ENCODE data around the gene IFNA10. TPM values are rescaled to one million over a fixed set of nuclear protein-coding genes. Genes with fewer than 3 reads are reported as not detected.

Gene IFNA10
- total and polyA plus RNA-seq, 2 of the 13 experiments (the other 11 are each of a cell fraction or from before 2014, with no cell fraction given): not detected

- ChIA-PET CTCF (ENCODE audit: low intra/inter-chr PET ratio, low total read pairs) (no interaction called here), POLR2A (no interaction called here)
- intact Hi-C loops (cut with micrococcal nuclease; ENCODE audit: unreplicated experiment) (loop anchor here (5.0 kb wide), 1 partner anchor 146 kb away; no protein-coding TSS in a partner anchor), in situ Hi-C loops (cut with HindIII; ENCODE audit: extremely low pct_ligation_motif_present, low pct_unique_long_range_greater_than_20kb) (no loop called here)
- BruUV-seq (replicated peaks): no TSS peak
- Histone ChIP-seq H3K9ac (ENCODE audit: insufficient read depth, low read depth, low read length) (no peak overlapping the region), H3K27me3 (ENCODE audit: control insufficient read depth in 1 of 2, insufficient read depth in 2 of 2, low read length in 2 of 2) (no peaks in the 10 kb centered on the region), H2AFZ (ENCODE audit: low read length) (peak overlapping the region; percentile 15), H3K27ac (ENCODE audit: extremely low read length, insufficient read depth, low read length) (no peak overlapping the region), H3K79me2 (ENCODE audit: insufficient read depth, low read length) (no peaks in the 10 kb centered on the region), H3K4me3 (replicated peaks in 1 of 3; ENCODE audit: insufficient read depth in 1 of 3, low read depth in 2 of 3, low read length in 3 of 3) (no peak overlapping the region), H3K4me2 (ENCODE audit: low read depth, low read length) (no peak overlapping the region), H3K9me3 (ENCODE audit: low read length) (no peaks in the 10 kb centered on the region), H3K36me3 (replicated peaks in 1 of 2; ENCODE audit: control insufficient read depth in 1 of 2, insufficient read depth in 2 of 2, low read length in 2 of 2) (no peaks in the 10 kb centered on the region), H4K20me1 (ENCODE audit: insufficient read depth, low read length) (no peaks in the 10 kb centered on the region), H3K4me1 (ENCODE audit: insufficient read depth, low read length) (peaks cover 8% of the 10 kb centered on the region)
- FAIRE-seq (no peak), ATAC-seq (peak; percentile 79), DNase-seq (ENCODE audit: low spot score) (peak; percentile 42)
- TF ChIP-seq NR2F6 (IDR thresholded peaks at IDR 0.05): peak; percentile 47; the same call in 1 of the 2 replicates
- peak; percentile 26; the same call in 1 of the 2 replicates for TF ChIP-seq NR2F6 (CRISPR knock-in tag; IDR thresholded peaks at IDR 0.05)
- no peak for TF ChIP-seq DBP (CRISPR knock-in tag; IDR thresholded peaks at IDR 0.05; ENCODE audit: not compliant biosample characterization)
- 0% methylated on average over 4 of the region's 4 CpGs for WGBS (ENCODE audit: low lambda C conversion rate)
These were observed 44.7 kb upstream of the IFNA10 start for GRCh38 chr9:21251638-21252037.

DNA sequence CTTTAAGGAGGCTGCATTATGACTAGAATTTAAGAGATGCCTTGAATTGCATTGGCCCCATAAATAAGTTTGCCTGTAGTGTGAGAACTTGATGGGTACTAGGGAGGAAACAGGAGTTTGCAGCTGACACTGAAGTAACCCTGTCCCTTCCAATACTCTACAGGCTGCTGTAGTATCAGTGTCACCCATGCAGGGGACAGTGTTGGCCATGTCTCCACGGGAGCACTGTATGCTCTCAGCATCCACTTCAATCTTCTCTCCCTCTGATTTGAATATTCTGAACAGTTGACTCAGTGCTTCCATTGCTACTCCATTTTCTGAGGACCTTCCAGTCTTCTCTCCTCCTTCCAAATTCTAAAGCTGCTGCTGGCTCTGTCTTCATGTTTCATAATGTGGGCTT is 44.2 kb upstream of the IFNA10 start:
- Histone ChIP-seq H3K4me3 (replicated peaks in 1 of 3; ENCODE audit: insufficient read depth in 1 of 3, low read depth in 2 of 3, low read length in 3 of 3) (no peak overlapping the region), H2AFZ (ENCODE audit: low read length) (peak overlapping the region; percentile 15), H3K4me1 (ENCODE audit: insufficient read depth, low read length) (peaks cover 8% of the 10 kb centered on the region), H3K9me3 (ENCODE audit: low read length) (no peaks in the 10 kb centered on the region), H3K4me2 (ENCODE audit: low read depth, low read length) (no peak overlapping the region), H3K27me3 (ENCODE audit: control insufficient read depth in 1 of 2, insufficient read depth in 2 of 2, low read length in 2 of 2) (no peaks in the 10 kb centered on the region), H3K9ac (ENCODE audit: insufficient read depth, low read depth, low read length) (no peak overlapping the region), H4K20me1 (ENCODE audit: insufficient read depth, low read length) (no peaks in the 10 kb centered on the region), H3K36me3 (replicated peaks in 1 of 2; ENCODE audit: control insufficient read depth in 1 of 2, insufficient read depth in 2 of 2, low read length in 2 of 2) (no peaks in the 10 kb centered on the region), H3K27ac (ENCODE audit: extremely low read length, insufficient read depth, low read length) (no peak overlapping the region), H3K79me2 (ENCODE audit: insufficient read depth, low read length) (no peaks in the 10 kb centered on the region)
- ChIA-PET CTCF (ENCODE audit: low intra/inter-chr PET ratio, low total read pairs) (no interaction called here), POLR2A (no interaction called here)
- peak; percentile 84 for ATAC-seq
- intact Hi-C loops (cut with micrococcal nuclease; ENCODE audit: unreplicated experiment) (loop anchor here (5.0 kb wide), 1 partner anchor 146 kb away; no protein-coding TSS in a partner anchor), in situ Hi-C loops (cut with HindIII; ENCODE audit: extremely low pct_ligation_motif_present, low pct_unique_long_range_greater_than_20kb) (no loop called here)
- no peak for FAIRE-seq
- no TSS peak for BruUV-seq (replicated peaks)
- 0% methylated on average over 1 of the region's 1 CpG for WGBS (ENCODE audit: low lambda C conversion rate)
- DNase-seq (ENCODE audit: low spot score): no peak
- TF ChIP-seq TEAD3 (CRISPR knock-in tag; optimal IDR thresholded peaks at IDR 0.05; ENCODE audit: borderline replicate concordance) (no peak), CCAR2 (optimal IDR thresholded peaks at IDR 0.05; ENCODE audit: low read depth, low read length) (no peak), ZZZ3 (CRISPR knock-in tag; IDR thresholded peaks at IDR 0.05; ENCODE audit: borderline replicate concordance) (no peak), HNRNPUL1 (IDR thresholded peaks at IDR 0.05; ENCODE audit: low read depth, low read length) (no peak), ZNF281 (CRISPR knock-in tag; IDR thresholded peaks at IDR 0.05; ENCODE audit: borderline replicate concordance) (no peak), PCBP1 (IDR thresholded peaks at IDR 0.05; ENCODE audit: borderline replicate concordance, low read depth, low read length) (no peak), ZMYM2 (CRISPR knock-in tag; IDR thresholded peaks at IDR 0.05) (no peak), IRX3 (CRISPR knock-in tag; IDR thresholded peaks at IDR 0.05; ENCODE audit: borderline replicate concordance, low read depth) (no peak), RBM39 (IDR thresholded peaks at IDR 0.05; ENCODE audit: low read depth, low read length, poor library complexity, severe bottlenecking) (no peak), ZNF136 (CRISPR knock-in tag; IDR thresholded peaks at IDR 0.05; ENCODE audit: low read depth) (no peak), RAD51 (IDR thresholded peaks at IDR 0.05; ENCODE audit: borderline replicate concordance) (no peak), KDM4B (CRISPR knock-in tag; IDR thresholded peaks at IDR 0.05) (no peak), JUND (CRISPR knock-in tag; IDR thresholded peaks at IDR 0.05) (no peak)

Data from HepG2 (cell line).